KOPT-K1 (cell line): ENCODE data around the gene APOL5.

ENCODE experiments used
- H3K27ac ChIP-seq: fragments of 200-600 bp; sonication (generic); 2 replicates; pipeline ENCODE4 v1.5.1; 2016; ENCODE audit warnings: antibody characterized with exemption, mild to moderate bottlenecking, low read depth, low read length; ENCODE audit not compliant: poor library complexity, severe bottlenecking
- H3K36me3 ChIP-seq: fragments of 200-600 bp; sonication (generic); 2 replicates; pipeline ENCODE4 v1.5.1; 2017; ENCODE audit warnings: antibody characterized with exemption, mild to moderate bottlenecking, low read length, moderate library complexity; ENCODE audit not compliant: insufficient read depth
- H3K9me3 ChIP-seq: fragments of 200-600 bp; sonication (generic); 2 replicates; pipeline ENCODE4 v1.5.1; 2017; ENCODE audit warnings: antibody characterized with exemption, low read length, mild to moderate bottlenecking; ENCODE audit not compliant: insufficient read depth, poor library complexity, severe bottlenecking

APOL5 gene

GRCh38 chr22:35743326-35743860 lies 25.7 kb downstream of the APOL5 start:
- Histone ChIP-seq H3K27ac (no peak overlapping the region), H3K36me3 (no peaks in the 10 kb centered on the region)

GRCh38 chr22:35746248-35746647 lies 28.6 kb downstream of the APOL5 start:
- Histone ChIP-seq H3K27ac (no peak overlapping the region), H3K36me3 (no peaks in the 10 kb centered on the region), H3K9me3 (no peaks in the 10 kb centered on the region)

More at GRCh38 chr22:35743326-35743860, 25.7 kb downstream of the APOL5 start:
- no peaks in the 10 kb centered on the region for H3K9me3 ChIP-seq

GRCh38 chr22:35746946-35747703 lies 29.5 kb downstream of the APOL5 start:
- Histone ChIP-seq H3K9me3 (no peaks in the 10 kb centered on the region), H3K27ac (no peak overlapping the region), H3K36me3 (no peaks in the 10 kb centered on the region)

GRCh38 chr22:35749808-35750207 lies 32.1 kb downstream of the APOL5 start:
- Histone ChIP-seq H3K9me3 (no peaks in the 10 kb centered on the region), H3K36me3 (no peaks in the 10 kb centered on the region), H3K27ac (no peak overlapping the region)

GRCh38 chr22:35752006-35752862 lies 34.6 kb downstream of the APOL5 start:
- Histone ChIP-seq H3K9me3 (no peaks in the 10 kb centered on the region), H3K36me3 (no peaks in the 10 kb centered on the region), H3K27ac (no peak overlapping the region)

- no peaks in the 10 kb centered on the region for H3K9me3 ChIP-seq
- no peaks in the 10 kb centered on the region for H3K36me3 ChIP-seq
- no peak overlapping the region for H3K27ac ChIP-seq
Measured at GRCh38 chr22:35752863-35753189, 35.2 kb downstream of the APOL5 start.

- Histone ChIP-seq H3K27ac (no peak overlapping the region), H3K36me3 (no peaks in the 10 kb centered on the region), H3K9me3 (no peaks in the 10 kb centered on the region)
Measured at GRCh38 chr22:35754761-35755160, 37.1 kb downstream of the APOL5 start.

- Histone ChIP-seq H3K27ac (no peak overlapping the region), H3K9me3 (no peaks in the 10 kb centered on the region), H3K36me3 (no peaks in the 10 kb centered on the region)
Measured at GRCh38 chr22:35756722-35757121, 39.0 kb downstream of the APOL5 start.

- no peak overlapping the region for H3K27ac ChIP-seq
- H3K36me3 ChIP-seq, result no peaks in the 10 kb centered on the region
- H3K9me3 ChIP-seq, result no peaks in the 10 kb centered on the region
Measured at GRCh38 chr22:35758394-35758793, 40.7 kb downstream of the APOL5 start.

GRCh38 chr22:35761037-35761436 lies 43.4 kb downstream of the APOL5 start:
- no peaks in the 10 kb centered on the region for H3K9me3 ChIP-seq
- no peak overlapping the region for H3K27ac ChIP-seq
- no peaks in the 10 kb centered on the region for H3K36me3 ChIP-seq

- Histone ChIP-seq H3K27ac (no peak overlapping the region), H3K36me3 (no peaks in the 10 kb centered on the region), H3K9me3 (no peaks in the 10 kb centered on the region)
Measured at GRCh38 chr22:35766654-35767580, 49.2 kb downstream of the APOL5 start.

- Histone ChIP-seq H3K9me3 (no peaks in the 10 kb centered on the region), H3K27ac (no peak overlapping the region), H3K36me3 (no peaks in the 10 kb centered on the region)
Measured at GRCh38 chr22:35769974-35770373, 52.3 kb downstream of the APOL5 start.

GRCh38 chr22:35775339-35775738 lies 57.7 kb downstream of the APOL5 start:
- no peak overlapping the region for H3K27ac ChIP-seq
- H3K9me3 ChIP-seq, result no peaks in the 10 kb centered on the region
- no peaks in the 10 kb centered on the region for H3K36me3 ChIP-seq

GRCh38 chr22:35777335-35777975 lies 59.8 kb downstream of the APOL5 start:
- Histone ChIP-seq H3K9me3 (no peaks in the 10 kb centered on the region), H3K27ac (no peak overlapping the region), H3K36me3 (no peaks in the 10 kb centered on the region)
